Endothelial cell of umbilical vein (primary cell): ENCODE results near the gene PPP4R4. TPM values are rescaled to one million over a fixed set of nuclear protein-coding genes. Genes with fewer than 3 reads are reported as not detected.

ENCODE experiments used
- BruUV-seq: library from RNA; stranded (reverse); fragments of 400-500 nt; replicated peaks from 2 replicates; lab custom pipeline; 2021; lab: Mats Ljungman, UMichigan
- CTCF ChIA-PET: fragments of 300-600, 350-600 bp; sonication (Branson Sonifier 250); formaldehyde crosslinking; loops from one replicate; lab custom pipeline; 2021; ENCODE audit warnings: antibody characterized with exemption, inconsistent platforms; lab: Charles Lee
- POLR2A ChIA-PET: fragments of 300-600, 350-600 bp; sonication (Branson Sonifier 250); formaldehyde crosslinking; loops from one replicate; lab custom pipeline; 2021; ENCODE audit warnings: antibody characterized with exemption, inconsistent platforms; lab: Charles Lee
- DNase-seq: peaks from one replicate; pipeline ENCODE4 v3.0.0-alpha.2; 2011; ENCODE audit warnings: low read depth, low spot score
- FAIRE-seq: peaks from 2 replicates; lab custom pipeline; 2011; peaks lifted over from hg19 to GRCh38; lab: Jason Lieb, UNC
- H2AFZ ChIP-seq: 2 replicates; pipeline ENCODE4 v1.6.0; 2012; ENCODE audit warnings: low read depth, low read length, control low read depth, inconsistent platforms
- H3K27ac ChIP-seq: 2 replicates; pipeline ENCODE4 v1.5.1; 2011; ENCODE audit warnings: low read depth, mild to moderate bottlenecking, control low read depth, low read length, moderate library complexity; ENCODE audit not compliant: insufficient read depth
- H3K27me3 ChIP-seq, 2 experiments: 2 replicates each; pipeline versions ENCODE4 v1.6.0 to v1.6.1; 2011; ENCODE audit warnings: low read length in 2 of 2, mixed read lengths in 1 of 2; ENCODE audit not compliant: control insufficient read depth in 2 of 2, insufficient read depth in 2 of 2
- H3K36me3 ChIP-seq, 2 experiments: 2 replicates in 1 of 2; 3 replicates in 1 of 2; pipeline ENCODE4 v1.5.1; 2011; ENCODE audit warnings: low read length in 2 of 2, mild to moderate bottlenecking in 1 of 2, moderate library complexity in 1 of 2; ENCODE audit not compliant: control insufficient read depth in 2 of 2, insufficient read depth in 2 of 2; ENCODE audit errors: extremely low read depth in 1 of 2
- H3K4me1 ChIP-seq: 3 replicates; pipeline ENCODE4 v1.5.1; 2011; ENCODE audit warnings: mild to moderate bottlenecking, low read length; ENCODE audit not compliant: control insufficient read depth, insufficient read depth; ENCODE audit errors: extremely low read depth
- H3K4me2 ChIP-seq: 2 replicates; pipeline ENCODE4 v1.6.1; 2011; ENCODE audit warnings: low read length, control low read depth, mixed read lengths; ENCODE audit not compliant: insufficient read depth
- H3K4me3 ChIP-seq, 3 experiments: fragments of 200-600 bp in 1 of 3; sonication (generic), shearing (Covaris generic) in 1 of 3; replicated peaks in 1 of 3; 2 replicates each; pipeline ENCODE4 v1.5.1; 2011 to 2016; ENCODE audit warnings: control low read depth in 3 of 3, low read length in 3 of 3, mild to moderate bottlenecking in 2 of 3, inconsistent platforms in 1 of 3, low read depth in 1 of 3, moderate library complexity in 1 of 3; ENCODE audit not compliant: insufficient read depth in 1 of 3
- H3K79me2 ChIP-seq: 2 replicates; pipeline ENCODE4 v1.6.0; 2012; ENCODE audit warnings: low read length, inconsistent platforms; ENCODE audit not compliant: control insufficient read depth, insufficient read depth
- H3K9ac ChIP-seq: replicated peaks from 2 replicates; pipeline ENCODE3; 2011; ENCODE audit warnings: low read length, control low read depth; ENCODE audit not compliant: insufficient read depth; ENCODE audit errors: extremely low read depth
- H3K9me1 ChIP-seq: replicated peaks from 3 replicates; pipeline ENCODE4 v1.6.0; 2011; ENCODE audit warnings: mild to moderate bottlenecking, low read length; ENCODE audit not compliant: control insufficient read depth, insufficient read depth; ENCODE audit errors: extremely low read depth
- H3K9me3 ChIP-seq: replicated peaks from 2 replicates; pipeline ENCODE4 v1.5.1; 2012; ENCODE audit warnings: low read length, inconsistent platforms; ENCODE audit not compliant: control insufficient read depth, insufficient read depth
- H4K20me1 ChIP-seq: replicated peaks from 2 replicates; pipeline ENCODE3; 2011; ENCODE audit warnings: mild to moderate bottlenecking, low read length; ENCODE audit not compliant: control insufficient read depth, insufficient read depth; ENCODE audit errors: extremely low read depth
- CTCF ChIP-seq, 2 donors: IDR thresholded peaks; 1 replicate in 1 of 2; 2 replicates in 1 of 2; pipeline ENCODE4 v1.5.1; 2011; ENCODE audit warnings: low read length in 2 of 2, mild to moderate bottlenecking in 2 of 2, moderate library complexity in 2 of 2, control low read depth in 1 of 2, inconsistent platforms in 1 of 2, low read depth in 1 of 2; ENCODE audit not compliant: insufficient read depth in 1 of 2; ENCODE audit errors: extremely low read depth in 1 of 2
- EZH2 ChIP-seq: IDR thresholded peaks from 2 replicates; pipeline ENCODE4 v1.6.1; 2012; ENCODE audit warnings: borderline replicate concordance, low read depth, mild to moderate bottlenecking, moderate library complexity, low read length, inconsistent platforms; ENCODE audit not compliant: severe bottlenecking
- FOS ChIP-seq: IDR thresholded peaks from 2 replicates; pipeline ENCODE4 v1.6.1; 2011; ENCODE audit warnings: mild to moderate bottlenecking, low read length, moderate library complexity, borderline replicate concordance; ENCODE audit not compliant: insufficient read depth
- GATA2 ChIP-seq: IDR thresholded peaks from 2 replicates; pipeline ENCODE4 v1.7.0; 2011; ENCODE audit warnings: low read depth, mild to moderate bottlenecking, moderate library complexity, mixed read lengths, low read length; ENCODE audit not compliant: insufficient read length, insufficient read depth
- JUN ChIP-seq: IDR thresholded peaks from 2 replicates; pipeline ENCODE4 v1.6.1; 2011; ENCODE audit warnings: borderline replicate concordance, low read depth; ENCODE audit not compliant: insufficient read length, insufficient read depth
- MAX ChIP-seq: IDR thresholded peaks from 2 replicates; pipeline ENCODE4 v1.6.1; 2011; ENCODE audit not compliant: insufficient read depth, insufficient read length
- MYC ChIP-seq: IDR thresholded peaks from one replicate; pipeline ENCODE4 v1.6.1; 2011; ENCODE audit warnings: mild to moderate bottlenecking, low read depth, low read length
- dilution Hi-C: fragments of 300-500 bp; cut with MboI; formaldehyde crosslinking; loops from one replicate; pipeline ENCODE4 v1.15.0; 2019; ENCODE audit warnings: low sequenced_read_pairs; ENCODE audit not compliant: extremely low pct_ligation_motif_present
- intact Hi-C: fragments of 100-400 bp; cut with micrococcal nuclease; formaldehyde crosslinking; loops from one replicate; pipeline ENCODE4 v1.10.0; 2022
- polyA plus RNA-seq, 4 experiments: library from polyadenylated mRNA; depleted of rRNA in 3 of 4; stranded (reverse) in 3 of 4; unstranded in 1 of 4; fragments of >200 nt; gene quantifications; 2 replicates each; pipeline versions ENCODE4 v1.2.1 to v1.2.3, GENCODE V29; 2011 to 2012; ENCODE audit warnings: missing spikeins in 1 of 4
- total RNA-seq: library from RNA; stranded (reverse); gene quantifications from 2 replicates; pipeline ENCODE4 v1.2.3, GENCODE V29; 2021

PPP4R4 gene
- total and polyA plus RNA-seq, 2 donors (not counting 3 experiments of a cell fraction or from before 2014, with no cell fraction given) = not detected

- Histone ChIP-seq H3K36me3 (no peaks in the 10 kb centered on the region), H3K4me1 (no peaks in the 10 kb centered on the region), H3K27me3 (no peaks in the 10 kb centered on the region), H3K9me1 (no peaks in the 10 kb centered on the region), H3K9me3 (no peaks in the 10 kb centered on the region), H3K4me2 (no peak overlapping the region), H3K4me3 (no peak overlapping the region), H4K20me1 (no peaks in the 10 kb centered on the region), H3K79me2 (no peaks in the 10 kb centered on the region), H2AFZ (no peak overlapping the region), H3K9ac (no peak overlapping the region), H3K27ac (no peak overlapping the region)
- CTCF ChIA-PET = no interaction called here
- POLR2A ChIA-PET = no interaction called here
- TF ChIP-seq GATA2 (no peak), MAX (no peak), FOS (no peak), MYC (no peak), JUN (no peak), CTCF (IDR thresholded peaks at IDR 0.05; ENCODE audit: extremely low read depth in 1 of 2, insufficient read depth in 1 of 2, low read depth in 1 of 2, low read length in 2 of 2) (no peak), EZH2 (no peak)
- dilution Hi-C loops = no loop called here
- no TSS peak for BruUV-seq
- intact Hi-C loops = no loop called here
- DNase-seq (no peak), FAIRE-seq (no peak)
Observed at GRCh38 chr14:94313991-94314655, 140.0 kb downstream of the PPP4R4 start.
